Measurements from ENCODE around the gene RUNX3.
"Not testable (repeated sequence)": the region's sequence is repeated elsewhere in the genome, so short reads cannot be mapped to it uniquely, and the experiment has no call there.

Gene RUNX3

DNA sequence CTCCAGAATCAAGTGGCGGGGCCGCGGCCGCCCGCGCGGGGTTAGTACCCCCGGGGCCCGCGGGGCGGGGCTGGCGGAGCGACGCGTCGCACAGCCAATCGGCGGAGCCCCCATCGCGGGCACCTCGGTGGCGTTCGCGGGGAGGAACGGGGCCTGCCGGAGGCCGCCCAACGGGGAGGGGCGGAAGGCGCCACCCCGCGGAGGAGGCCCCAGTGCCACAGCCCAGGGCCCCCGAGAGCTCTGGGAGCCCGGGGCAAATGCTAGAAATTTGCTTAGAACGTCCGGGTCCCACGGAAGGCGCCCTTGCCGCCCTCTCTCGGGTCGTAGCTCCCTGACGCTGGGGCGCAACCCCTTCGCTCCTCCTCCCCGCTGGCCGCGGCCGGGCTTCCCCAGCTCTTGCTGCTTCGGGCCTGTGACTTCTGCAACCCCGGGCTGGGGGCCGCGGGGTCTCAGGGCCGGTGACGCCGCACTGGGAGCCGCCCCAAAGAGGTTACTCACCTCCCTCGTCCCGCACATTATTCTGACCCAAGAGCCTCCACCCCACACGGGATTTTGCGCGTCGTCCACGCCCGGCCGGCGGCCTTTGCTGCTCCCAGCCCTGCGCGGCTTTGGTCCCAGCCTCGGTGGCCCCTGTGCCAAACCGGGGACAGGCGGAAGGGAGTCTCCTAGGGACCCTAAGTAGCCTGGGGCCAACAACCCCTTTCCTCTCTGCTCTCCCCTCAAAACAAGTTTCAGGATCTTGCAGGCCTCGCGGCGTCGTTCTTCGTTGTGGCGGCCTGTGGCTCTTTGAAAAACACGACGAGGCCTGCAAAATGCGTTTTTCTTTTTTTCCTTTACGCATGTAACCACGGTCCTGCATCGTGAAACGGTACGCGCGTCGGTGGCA lies at the start of gene RUNX3:
TSS of gene RUNX3 (minus strand) at position 17 of the 886 bp plus-strand sequence. CDS start 408 bp downstream, outside the sequence.
- DNase-seq (ENCODE audit: insufficient read length, low spot score) (no peak), FAIRE-seq (no peak)
- no peak for TF ChIP-seq POLR2A (IDR thresholded peaks at IDR 0.05; ENCODE audit: low read depth, low read length)

DNA sequence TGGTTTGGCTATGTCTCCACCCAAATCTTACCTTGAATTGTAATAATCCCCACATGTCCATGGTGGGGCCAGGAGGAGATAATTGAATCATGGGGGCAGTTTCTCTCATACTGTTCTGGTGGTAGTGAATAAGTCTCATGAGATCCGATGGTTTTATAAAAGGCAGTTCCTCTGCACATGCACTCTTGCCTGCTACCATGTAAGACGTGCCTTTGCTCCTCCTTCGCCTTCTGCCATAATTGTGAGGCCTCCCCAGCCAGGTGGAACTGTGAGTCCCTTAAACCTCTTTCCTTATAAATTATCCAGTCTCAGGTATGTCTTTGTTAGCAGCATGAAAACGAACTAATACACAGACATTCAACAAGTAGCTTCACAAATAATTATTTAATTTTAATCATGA lies 49.2 kb upstream of the RUNX3 start:
- not testable (repeated sequence) for DNase-seq (ENCODE audit: insufficient read length, low spot score); FAIRE-seq

DNA sequence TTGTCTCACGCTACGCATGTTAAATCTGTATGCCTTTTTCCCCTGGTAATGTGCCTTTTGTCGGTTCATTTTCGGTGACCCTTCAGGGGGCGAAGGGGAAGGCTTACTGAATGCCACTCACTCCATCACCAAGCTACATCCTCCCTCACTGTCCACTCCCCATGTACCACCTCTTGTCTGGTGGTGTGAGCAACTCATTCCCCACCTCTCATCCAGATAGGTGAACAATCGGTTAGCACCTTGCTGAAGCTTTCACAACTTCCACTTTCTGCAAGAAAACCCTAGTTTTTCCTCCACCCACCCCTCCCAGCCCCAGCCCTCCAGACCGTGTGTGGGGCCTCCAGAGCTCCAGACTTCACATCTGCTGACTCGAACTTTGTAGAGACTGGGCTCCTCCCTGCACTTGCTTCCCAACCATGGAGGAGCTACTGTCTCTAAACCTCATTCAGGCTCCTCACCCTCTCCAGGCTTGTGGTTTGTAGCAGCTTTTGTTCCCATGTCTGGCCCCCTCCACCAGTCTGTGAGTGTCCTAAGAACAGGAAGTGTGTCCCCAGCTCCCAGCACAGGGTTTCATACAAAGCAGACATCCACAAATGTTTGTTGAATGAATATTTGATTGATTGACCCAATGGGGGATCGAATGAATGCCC lies 48.4 kb upstream of the RUNX3 start:
- no peak for FAIRE-seq
- TF ChIP-seq POLR2A (IDR thresholded peaks at IDR 0.05; ENCODE audit: low read depth, low read length) = no peak
- no peak for DNase-seq (ENCODE audit: insufficient read length, low spot score)

DNA sequence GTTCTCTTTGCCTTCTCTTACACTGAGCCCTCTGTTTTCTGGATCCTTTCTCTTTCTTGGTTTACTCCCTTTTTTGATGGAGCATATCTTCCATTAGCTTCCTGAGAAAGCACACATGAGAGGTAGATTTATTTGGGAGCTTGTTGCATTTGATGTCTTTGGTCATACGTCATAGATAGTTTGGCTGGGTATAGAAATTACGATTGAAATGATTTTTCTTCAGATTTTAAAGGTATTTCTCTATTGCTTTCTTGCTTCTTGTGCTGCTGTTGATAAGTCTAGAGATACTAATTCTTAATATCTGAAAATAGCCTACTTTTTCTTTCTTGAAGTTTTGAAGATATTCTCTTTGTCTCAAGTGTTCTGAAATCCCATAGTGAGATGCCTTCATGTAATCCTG lies 45.3 kb upstream of the RUNX3 start:
- TF ChIP-seq POLR2A (IDR thresholded peaks at IDR 0.05; ENCODE audit: low read depth, low read length) = no peak
- DNase-seq (ENCODE audit: insufficient read length, low spot score) = no peak
- FAIRE-seq = no peak

DNA sequence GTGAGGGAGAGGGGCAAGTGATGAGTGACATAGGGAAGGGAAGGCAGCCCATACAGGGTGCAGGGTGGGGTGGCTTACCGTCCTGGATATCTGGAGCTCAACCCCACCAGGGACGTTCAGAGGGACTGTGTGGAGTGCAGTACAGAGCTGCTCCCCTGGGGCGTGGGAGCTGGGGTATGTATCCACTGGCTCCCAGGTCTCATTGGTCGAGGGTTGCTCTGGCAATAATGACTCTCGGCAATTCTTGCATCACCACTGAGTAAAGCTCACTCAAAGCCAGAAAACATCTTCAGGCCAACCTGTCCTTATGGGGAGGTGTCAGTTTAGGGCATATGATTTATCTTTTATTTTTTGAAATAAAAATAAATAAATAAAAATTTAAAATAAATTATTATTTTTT lies 43.2 kb upstream of the RUNX3 start:
- no peak for TF ChIP-seq POLR2A (IDR thresholded peaks at IDR 0.05; ENCODE audit: low read depth, low read length)
- no peak for DNase-seq (ENCODE audit: insufficient read length, low spot score)
- no peak for FAIRE-seq

DNA sequence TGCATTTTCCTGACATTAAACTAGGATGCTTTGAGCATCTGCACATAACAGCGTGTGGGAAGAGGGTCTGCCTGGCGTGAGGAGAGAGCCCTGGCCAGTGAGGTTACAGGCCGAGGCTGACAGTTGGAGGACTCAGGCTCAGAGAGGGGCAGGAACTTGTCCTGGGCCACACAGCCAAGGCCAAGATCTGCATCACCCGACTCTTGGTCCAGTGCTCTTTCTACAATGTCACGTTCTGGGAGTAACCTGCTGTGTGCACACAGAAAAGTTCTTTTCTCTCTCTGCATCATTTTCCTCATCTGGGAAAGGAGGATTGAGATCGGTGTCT lies 42.8 kb upstream of the RUNX3 start:
- FAIRE-seq = no peak
- no peak for TF ChIP-seq POLR2A (IDR thresholded peaks at IDR 0.05; ENCODE audit: low read depth, low read length)
- no peak for DNase-seq (ENCODE audit: insufficient read length, low spot score)

DNA sequence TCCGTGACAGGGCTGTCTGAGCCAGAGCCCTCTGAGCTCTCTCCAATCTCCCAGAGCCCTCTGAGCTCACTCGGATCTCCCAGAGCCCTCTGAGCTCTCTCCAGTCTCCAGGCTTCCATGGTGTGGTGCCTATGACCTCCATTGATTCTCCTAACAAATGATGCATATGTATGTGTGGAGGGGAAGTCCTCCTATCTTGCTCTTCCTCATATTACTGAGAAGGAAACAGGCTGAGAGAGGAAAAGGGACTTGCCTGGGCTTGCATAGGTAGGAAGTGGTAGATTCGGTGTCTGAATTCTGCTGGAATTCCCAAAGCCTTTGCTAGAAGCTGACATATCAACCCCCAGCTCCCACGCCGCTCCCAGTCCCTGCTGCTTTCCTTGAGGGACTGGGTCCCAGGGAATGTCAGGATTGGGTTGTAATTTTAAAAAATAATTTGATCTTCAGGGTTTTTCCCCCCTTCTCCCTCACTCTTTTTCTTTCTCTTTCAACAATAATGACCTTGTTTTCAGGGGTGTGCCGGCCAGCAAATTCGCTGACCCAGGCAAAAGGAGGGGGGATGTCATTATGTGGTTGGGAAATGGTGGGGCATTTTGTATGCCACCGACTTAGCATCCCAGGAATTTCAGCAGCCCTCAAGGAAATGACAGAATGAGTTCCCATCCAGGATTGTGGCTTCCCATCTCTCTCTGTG lies 42.3 kb upstream of the RUNX3 start:
- no peak for TF ChIP-seq POLR2A (IDR thresholded peaks at IDR 0.05; ENCODE audit: low read depth, low read length)
- no peak for FAIRE-seq

DNA sequence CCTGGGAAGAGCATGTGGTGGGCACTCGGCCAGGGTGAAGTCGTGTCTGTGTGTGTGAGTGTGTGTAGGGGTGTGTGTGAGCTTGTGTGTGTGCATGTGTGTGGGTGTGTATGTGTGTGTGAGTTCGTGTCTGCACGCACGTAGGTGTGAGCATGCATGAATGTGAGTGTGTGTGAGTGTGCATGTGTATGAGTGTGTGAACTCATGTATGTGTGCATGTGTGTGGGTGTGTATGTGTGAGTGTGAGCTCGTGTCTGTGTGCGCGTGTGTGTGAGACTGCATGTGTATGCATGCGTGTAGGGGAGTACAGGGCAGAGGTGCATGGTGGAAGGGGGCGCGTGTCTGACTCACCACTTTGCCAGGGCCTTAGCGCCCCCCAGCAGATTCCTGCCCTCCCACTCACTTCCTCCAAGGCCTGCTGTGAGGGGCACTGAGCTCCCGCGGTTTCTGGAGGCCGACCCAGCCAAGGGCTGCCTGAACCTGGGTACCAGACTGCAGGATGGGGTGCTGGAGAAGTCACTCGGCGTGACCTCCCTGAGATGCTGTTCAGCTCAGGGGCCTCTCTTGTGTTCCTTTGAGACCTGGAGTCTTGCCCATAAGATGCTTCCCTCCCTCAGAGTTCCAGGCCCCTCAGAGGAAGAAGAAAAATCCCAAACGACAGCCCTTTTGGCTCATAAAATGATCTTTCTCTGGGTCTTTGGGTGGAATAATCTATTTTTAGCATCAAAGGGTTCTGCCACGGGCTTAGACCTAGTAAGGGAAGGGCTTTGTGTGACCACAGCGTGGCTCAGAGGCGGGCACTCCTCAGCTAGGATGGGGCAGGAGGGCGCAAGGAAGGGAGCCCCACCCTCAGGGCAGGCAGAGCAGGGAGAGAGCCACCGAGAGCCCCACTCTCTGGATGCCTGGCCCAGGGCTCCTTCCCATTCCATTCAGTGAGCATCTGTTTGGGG lies 41.1 kb upstream of the RUNX3 start:
- FAIRE-seq (no peak), DNase-seq (ENCODE audit: insufficient read length, low spot score) (no peak)
- no peak for TF ChIP-seq POLR2A (IDR thresholded peaks at IDR 0.05; ENCODE audit: low read depth, low read length)

More for the DNA sequence above, 42.3 kb upstream of the RUNX3 start:
- DNase-seq (ENCODE audit: insufficient read length, low spot score) = no peak

DNA sequence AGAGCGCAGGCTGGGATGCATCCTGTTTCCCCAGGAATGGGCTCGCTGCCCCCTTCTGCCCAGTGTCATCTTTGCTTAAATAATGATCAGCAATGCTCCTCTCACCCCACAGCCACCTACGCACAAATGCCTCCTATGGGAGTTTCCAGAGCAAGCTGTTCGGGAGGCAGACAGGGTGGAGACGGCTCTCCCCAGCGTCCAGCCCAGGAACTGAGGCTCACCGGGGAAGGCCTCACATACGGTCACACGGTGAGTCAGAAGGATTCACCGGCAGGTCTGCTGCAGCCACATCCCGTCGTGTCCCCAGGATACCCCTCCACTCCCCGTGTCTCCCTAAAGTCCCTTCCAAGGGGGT lies 40.3 kb upstream of the RUNX3 start:
- DNase-seq (ENCODE audit: insufficient read length, low spot score) (peak; percentile 35), FAIRE-seq (no peak)
- TF ChIP-seq POLR2A (IDR thresholded peaks at IDR 0.05; ENCODE audit: low read depth, low read length) = no peak

DNA sequence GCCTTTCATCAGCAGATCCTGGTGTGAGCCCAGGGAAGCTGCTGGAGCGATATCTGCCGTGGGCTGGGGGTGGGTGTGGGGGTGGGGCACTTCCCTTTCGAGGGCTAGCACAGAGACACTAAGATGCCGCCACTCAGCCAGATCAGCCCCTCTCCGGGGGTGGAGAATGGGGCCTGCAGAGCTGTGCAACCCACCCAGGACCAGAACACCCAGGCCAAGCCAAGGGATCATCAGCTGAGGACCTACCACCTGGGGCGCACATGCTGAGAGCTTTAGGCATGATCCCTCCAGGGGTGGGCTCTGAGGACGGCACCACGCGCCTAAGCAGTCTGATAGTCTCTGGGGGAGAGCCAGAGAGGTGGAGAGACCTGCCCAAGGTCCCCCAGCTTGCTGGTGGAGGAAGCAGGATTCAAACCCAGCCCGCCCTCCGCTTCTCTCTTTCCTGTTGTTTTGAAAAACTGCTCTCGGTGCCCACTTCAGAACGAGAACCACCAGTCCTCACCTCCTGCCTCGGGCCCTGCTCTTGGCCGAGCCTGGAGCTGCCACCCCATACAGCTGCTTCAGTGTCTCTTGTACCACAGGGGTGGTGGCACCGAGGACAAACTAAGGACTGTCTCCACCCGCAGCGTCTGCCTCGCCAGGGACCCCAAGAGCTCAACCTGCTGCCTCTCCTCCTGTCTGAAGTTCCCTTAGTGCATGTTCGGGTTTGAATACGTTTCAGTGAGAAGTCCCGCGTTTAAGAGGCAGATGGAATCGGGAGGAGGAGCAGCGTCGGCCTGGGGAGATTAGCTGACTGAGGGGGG lies 39.7 kb upstream of the RUNX3 start:
- DNase-seq (ENCODE audit: insufficient read length, low spot score) (no peak), FAIRE-seq (no peak)
- TF ChIP-seq POLR2A (IDR thresholded peaks at IDR 0.05; ENCODE audit: low read depth, low read length) = no peak

DNA sequence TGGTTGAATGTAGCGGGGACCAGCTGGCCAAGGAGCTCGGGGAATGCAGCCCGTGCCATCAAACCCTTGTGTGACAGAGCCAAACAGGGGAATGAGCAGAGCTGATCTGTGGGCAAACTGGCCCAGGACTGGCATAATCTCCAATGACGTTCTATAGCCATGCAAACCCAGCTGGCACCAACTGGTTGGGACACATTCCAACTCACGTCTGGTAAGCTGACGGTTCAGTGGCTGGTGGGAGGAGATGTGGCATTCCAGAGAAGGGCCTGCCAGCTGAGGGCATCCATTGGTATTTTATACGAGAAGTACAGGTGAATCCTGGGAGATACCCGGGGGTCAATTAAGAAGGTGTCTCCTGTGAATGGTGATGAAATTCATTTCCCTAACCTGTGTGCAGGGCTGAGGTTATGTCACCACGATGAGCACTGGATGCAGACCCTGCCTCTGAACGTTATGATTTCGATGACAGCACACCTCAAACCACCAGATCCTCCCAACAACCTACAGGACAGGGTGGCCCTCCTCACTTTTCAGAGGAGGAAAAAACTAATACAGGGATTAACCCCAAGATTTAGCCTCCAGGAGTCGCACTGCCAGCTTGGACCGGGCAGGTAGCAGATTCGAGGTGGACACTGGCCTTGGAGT lies 39.0 kb upstream of the RUNX3 start:
- FAIRE-seq = no peak
- DNase-seq (ENCODE audit: insufficient read length, low spot score) = no peak
- no peak for TF ChIP-seq POLR2A (IDR thresholded peaks at IDR 0.05; ENCODE audit: low read depth, low read length)

DNA sequence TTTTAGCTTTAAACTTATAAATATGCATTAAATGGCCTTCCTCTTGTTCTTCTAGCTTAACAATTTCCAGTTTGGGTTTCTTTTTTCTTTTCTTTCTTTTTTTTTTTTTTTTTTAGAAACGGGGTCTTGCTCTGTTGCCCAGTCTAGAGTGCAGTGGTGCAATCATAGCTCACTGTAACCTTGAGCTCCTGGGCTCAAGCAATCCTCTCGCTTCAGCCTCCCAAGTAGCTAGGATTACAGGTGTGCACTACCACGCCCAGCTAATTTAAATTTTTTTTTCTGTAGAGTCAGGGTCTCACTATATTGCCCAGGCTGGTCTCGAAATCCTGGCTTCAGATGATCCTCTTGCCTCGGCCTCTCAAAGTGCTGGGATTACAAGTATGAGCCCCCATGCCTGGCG lies 37.9 kb upstream of the RUNX3 start:
- DNase-seq (ENCODE audit: insufficient read length, low spot score) (no peak), FAIRE-seq (no peak)
- TF ChIP-seq POLR2A (IDR thresholded peaks at IDR 0.05; ENCODE audit: low read depth, low read length) = no peak
